Fibroblast of the aortic adventitia (primary cell): ENCODE data around the gene MCM5. TPM values are rescaled to one million over a fixed set of nuclear protein-coding genes. Genes with fewer than 3 reads are reported as not detected.
"Not testable (repeated sequence)": the region's sequence is repeated elsewhere in the genome, so short reads cannot be mapped to it uniquely, and the experiment has no call there.

Experiments used
- DNase-seq: peaks from one replicate; pipeline ENCODE4 v3.0.0-alpha.2; 2010; ENCODE audit warnings: low read depth
- H3K4me3 ChIP-seq: 2 replicates; pipeline ENCODE4 v1.5.1; 2011; ENCODE audit warnings: low read depth, mild to moderate bottlenecking, control low read depth, low read length, moderate library complexity
- CTCF ChIP-seq: IDR thresholded peaks from 2 replicates; pipeline ENCODE4 v1.5.1; 2011; ENCODE audit warnings: mild to moderate bottlenecking, low read length, control low read depth, inconsistent platforms; ENCODE audit not compliant: insufficient read depth
- total RNA-seq: library from RNA; depleted of rRNA; stranded (reverse); fragments of >200 nt; gene quantifications from 2 replicates; pipeline ENCODE4 v1.2.3, GENCODE V29; 2012; ENCODE audit warnings: low replicate concordance

MCM5 gene
- total RNA-seq, 1 donor = 76.9 TPM

- no peak overlapping the region for H3K4me3 ChIP-seq
- no peak for TF ChIP-seq CTCF
- no peak for DNase-seq
These were observed 56.8 kb downstream of the MCM5 start for GRCh38 chr22:35456757-35457156.

- no peak for DNase-seq
- no peak overlapping the region for H3K4me3 ChIP-seq
- TF ChIP-seq CTCF = no peak
These were observed 58.0 kb downstream of the MCM5 start for GRCh38 chr22:35457729-35458546.

GRCh38 chr22:35458547-35459422, 58.8 kb downstream of the MCM5 start:
- DNase-seq = no peak
- TF ChIP-seq CTCF = no peak
- no peak overlapping the region for H3K4me3 ChIP-seq

- no peak overlapping the region for H3K4me3 ChIP-seq
- no peak for TF ChIP-seq CTCF
- no peak for DNase-seq
These were observed 59.5 kb downstream of the MCM5 start for GRCh38 chr22:35459423-35459894.

GRCh38 chr22:35459976-35460375, 60.0 kb downstream of the MCM5 start:
- DNase-seq = not testable (repeated sequence)

GRCh38 chr22:35460688-35461087, 60.7 kb downstream of the MCM5 start:
- no peak for TF ChIP-seq CTCF

More at GRCh38 chr22:35459976-35460375, 60.0 kb downstream of the MCM5 start:
- H3K4me3 ChIP-seq = not testable (repeated sequence)

GRCh38 chr22:35462498-35463230, 62.7 kb downstream of the MCM5 start:
- no peak for DNase-seq
- TF ChIP-seq CTCF = no peak
- H3K4me3 ChIP-seq = no peak overlapping the region

More at GRCh38 chr22:35460688-35461087, 60.7 kb downstream of the MCM5 start:
- H3K4me3 ChIP-seq = no peak overlapping the region
- no peak for DNase-seq
